HG03571 (cell line): ENCODE results near the gene DTX4.

Source experiments
- ATAC-seq: cut with Tn5 transposase; IDR thresholded peaks from one replicate; pipeline ENCODE4 v1.9.1; 2021; ENCODE audit not compliant: unreplicated experiment

Gene DTX4

DNA sequence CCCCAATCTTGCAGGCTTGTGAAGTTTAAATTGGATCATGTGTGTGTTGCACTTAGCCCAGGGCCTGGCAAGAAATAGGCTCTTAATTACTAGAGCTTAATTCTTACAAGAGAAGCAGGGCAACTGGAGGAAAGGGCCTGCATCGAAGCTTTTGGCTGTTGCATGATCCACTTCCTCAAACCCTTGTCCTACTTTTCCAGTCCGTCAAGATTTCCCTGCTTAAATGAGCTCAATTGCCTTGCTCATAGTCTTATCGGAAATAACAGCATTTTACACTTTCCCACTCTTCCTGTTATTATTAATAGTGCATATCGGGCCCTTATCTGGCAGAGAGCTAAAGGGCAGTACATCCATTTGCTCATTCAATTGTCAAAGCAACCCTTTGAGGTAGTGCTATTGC is 18.1 kb downstream of the DTX4 start:
- no peak for ATAC-seq

DNA sequence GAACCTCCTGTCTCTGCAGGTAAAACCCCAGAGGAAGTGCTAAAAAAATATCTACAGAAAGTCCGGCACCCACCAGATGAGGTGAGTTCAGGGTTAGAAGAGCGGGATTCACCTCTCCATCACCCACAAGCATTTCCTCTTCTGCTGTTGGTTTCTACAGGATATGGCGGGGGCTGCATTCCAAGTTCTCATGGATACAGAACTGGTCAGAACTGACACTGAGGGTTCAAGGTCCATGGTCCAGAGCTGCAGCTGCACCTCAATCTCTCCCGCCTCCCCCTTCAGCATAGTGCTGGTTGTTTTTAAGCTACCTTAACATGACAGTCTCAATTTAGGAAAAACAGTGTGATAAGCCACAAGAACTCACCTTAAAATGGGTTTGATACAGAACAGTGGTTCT is 19.2 kb downstream of the DTX4 start:
- no peak for ATAC-seq

DNA sequence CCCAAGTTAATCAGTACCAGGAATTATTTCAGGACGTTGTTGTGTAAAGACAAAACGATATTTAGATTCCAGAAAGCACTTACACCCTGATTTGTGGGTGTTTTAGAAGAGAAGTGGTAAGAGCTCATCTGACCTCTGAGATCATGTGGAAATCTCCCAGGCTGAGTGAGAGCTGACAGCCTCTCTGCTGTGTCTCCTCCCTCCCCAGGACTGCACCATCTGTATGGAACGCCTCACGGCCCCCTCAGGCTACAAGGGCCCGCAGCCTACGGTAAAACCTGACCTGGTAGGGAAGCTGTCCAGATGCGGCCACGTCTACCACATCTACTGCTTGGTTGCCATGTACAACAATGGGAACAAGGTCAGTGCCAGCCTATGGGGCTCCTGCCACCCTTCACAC is 20.0 kb downstream of the DTX4 start:
- ATAC-seq, result no peak

DNA sequence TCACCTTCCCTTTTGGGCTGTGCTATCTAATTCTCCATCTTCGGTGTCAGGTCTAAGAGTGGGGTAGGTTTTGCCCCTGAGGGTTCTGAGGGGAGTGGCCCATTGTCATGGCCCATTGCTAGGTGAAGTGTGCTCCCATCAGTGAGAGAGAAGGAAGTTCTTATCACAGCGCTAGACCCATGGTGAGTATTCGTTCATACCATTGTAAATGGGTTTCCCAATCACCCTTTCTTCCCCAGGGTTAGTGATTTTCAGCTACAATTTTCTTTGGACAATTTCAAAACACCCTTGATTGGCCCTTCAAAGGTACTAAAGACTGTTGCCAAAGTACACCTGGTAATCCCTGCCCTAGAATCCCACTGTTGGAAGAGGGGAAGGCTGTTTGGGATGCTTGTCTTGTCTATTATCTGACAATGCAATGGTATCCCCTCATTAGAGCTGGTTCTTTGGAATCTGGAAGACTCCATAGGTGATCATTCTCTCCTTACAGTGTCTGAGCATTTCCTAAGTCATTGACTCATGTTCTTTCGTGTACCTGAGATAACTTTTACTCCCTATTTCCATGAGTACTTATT is 20.6 kb downstream of the DTX4 start:
- ATAC-seq, result no peak

DNA sequence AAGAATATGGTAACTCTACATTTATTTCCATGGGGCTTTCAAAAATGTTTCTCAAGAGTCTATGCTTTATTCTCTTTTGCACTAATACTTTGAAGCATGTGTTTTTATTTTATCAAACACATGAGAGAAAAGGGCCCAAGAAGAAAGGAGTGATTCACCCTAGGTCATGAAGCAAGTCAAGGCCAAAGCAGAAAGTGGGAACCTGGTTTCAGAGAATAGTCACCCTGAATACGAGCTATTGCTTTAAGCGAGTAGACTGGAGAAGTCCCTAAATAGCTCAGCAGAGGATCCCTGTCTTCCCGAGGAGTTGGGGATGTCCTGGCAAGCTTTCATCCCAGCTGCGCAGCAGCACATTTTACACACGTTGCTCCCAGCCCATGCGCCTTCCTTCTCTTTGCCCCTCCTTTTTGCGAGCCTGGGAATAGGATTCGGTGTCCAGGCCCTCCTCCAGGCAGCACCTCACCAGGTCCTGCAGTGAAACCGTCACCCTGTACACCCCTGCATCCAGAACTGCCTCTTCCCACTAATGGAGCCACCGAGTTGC is 21.7 kb downstream of the DTX4 start:
- ATAC-seq, result no peak

DNA sequence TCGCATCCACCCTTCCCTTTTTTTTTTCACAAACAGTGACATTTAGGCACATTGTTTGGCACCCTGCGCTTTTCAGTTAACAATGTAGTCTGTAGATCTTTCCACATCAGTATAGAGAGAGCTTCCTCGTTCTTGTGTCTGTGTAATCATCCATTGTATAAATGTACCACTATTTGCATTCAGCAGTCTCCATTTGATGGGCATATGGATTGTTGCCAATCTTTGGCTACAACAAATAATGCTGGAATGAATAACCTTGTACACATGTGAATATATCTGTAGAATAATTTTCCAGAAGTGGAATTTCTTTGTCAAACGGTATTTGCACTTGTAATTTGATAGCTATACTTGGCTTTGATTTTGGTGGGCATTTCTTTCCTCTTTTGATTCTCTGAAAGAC is 23.7 kb downstream of the DTX4 start:
- no peak for ATAC-seq

DNA sequence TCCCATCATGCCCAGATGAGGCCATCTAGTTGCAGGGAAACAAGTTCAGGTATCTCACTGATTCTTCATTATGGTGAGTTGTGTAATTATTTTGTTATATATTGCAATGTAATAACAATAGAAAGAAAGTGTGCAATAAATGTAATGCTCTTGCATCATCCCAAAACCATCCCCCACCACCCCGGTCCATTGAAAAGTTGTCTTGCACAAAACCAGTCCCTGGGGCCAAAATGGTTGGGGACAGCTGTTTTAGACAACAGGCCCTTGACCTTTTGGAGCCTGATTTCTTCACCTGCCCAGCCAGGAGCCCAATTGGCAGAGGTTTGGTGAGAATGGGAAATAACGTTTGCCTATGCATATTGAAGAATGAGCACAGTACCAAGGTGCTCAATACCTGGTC is 24.8 kb downstream of the DTX4 start:
- ATAC-seq, result no peak

DNA sequence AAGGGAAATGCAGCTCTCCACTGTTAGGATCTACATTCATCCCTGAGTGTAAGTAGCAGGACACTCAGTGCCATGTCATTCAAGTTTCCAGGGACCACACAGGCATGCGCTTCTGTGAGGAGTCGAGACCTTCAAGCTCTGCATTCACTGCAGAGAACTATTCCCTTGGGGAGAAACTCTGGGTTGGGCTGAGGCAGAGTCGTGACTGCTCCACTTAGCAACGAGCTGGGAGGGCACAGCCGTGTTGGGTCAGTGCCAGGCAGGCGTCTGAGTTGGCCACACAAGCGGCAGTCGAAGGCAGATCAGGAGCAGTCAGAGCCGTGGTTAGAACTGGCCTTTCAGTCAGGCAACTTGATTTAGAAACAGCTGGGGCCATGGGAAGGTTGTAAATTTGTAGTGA is 26.1 kb downstream of the DTX4 start:
- ATAC-seq, result no peak

DNA sequence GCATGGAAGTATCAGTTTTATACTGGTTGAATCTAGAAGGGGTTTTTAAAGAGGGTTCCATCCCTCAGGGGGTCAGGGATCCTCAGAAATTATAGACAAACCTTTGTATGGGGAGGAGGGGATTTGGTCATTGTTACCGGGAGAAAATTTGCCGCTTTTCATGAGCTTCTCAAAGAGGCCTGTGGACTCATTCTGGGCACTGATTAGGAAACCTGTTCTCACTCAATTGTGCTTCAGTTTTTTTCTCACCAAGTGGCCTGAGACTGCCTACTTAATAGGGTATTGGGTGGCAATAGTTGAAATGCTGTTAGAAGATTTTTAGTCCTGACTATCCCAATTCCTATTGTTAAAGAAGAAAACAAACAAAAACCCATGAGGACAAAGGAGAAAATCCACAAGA is 26.8 kb downstream of the DTX4 start:
- no peak for ATAC-seq

DNA sequence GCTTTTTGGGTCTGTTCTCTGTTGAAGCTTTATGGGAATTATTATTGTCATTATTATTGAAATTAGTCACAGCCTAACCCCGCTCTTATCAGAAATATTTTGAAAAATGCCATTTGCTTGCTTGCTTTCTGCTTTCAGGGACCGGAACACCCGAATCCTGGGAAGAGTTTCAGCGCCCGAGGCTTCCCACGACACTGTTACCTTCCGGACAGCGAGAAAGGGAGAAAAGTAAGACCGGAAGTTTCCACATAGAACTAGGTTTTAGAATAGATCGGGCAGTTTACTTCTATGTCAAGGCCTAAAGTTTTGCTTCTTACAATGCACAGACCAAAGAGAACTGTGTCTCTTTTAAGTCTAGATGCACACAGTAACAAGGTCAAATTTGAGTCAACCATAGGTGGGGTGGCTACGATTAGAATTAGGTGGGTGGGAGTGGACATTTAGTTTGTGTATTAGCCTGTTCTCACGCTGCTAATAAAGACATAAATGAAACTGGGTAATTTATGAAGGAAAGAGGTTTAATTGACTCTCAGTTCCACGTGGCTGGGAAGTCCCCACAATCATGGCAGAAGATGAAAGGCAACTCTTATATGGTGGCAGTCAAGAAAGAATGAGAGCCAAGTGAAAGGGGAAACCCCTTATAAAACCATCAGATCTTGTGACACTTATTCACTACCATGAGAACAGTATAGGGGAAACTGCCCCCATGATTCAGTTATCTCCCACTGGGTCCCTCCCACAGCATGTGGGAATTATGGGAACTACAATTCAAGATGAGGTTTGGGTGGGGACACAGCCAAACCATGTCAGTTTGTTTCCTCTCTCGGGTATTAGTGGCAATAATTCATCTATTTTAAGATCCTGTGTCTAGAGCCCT is 27.9 kb downstream of the DTX4 start:
- ATAC-seq, result peak; percentile 65

DNA sequence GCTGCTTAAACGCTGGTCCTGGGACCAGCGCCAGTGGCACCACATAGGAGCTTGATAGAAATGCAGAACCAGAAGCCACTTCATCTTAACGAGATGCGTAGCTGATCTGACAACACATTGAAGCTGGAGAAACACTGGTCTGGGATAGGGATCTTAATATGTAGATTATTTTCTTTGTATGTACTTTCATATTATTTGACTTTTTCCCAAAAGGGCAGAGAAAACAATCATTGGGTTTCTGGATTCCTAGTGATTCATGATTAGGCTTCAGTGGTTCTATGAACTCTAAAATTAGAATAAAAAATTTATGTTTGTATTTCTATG is 28.5 kb downstream of the DTX4 start:
- ATAC-seq, result no peak

DNA sequence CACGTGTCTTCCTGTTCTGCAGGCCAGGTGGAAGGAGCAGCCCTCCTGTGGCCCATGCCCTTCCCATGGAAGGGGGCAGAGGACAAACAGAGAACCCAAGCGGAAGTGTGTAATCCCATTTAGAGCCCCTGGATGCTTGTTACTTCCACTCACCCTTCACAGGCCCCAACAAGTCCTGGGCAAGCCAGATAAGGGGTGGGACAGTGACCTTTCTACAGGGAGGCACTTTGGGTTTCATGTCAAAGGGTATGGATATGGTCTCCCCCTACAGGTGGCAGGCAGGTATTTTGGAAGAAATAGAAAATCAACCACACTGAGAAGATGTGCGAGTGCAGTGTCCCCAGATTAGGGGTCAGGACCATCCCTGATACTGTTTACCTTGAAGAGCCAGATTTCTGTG is 29.4 kb downstream of the DTX4 start:
- ATAC-seq, result no peak

DNA sequence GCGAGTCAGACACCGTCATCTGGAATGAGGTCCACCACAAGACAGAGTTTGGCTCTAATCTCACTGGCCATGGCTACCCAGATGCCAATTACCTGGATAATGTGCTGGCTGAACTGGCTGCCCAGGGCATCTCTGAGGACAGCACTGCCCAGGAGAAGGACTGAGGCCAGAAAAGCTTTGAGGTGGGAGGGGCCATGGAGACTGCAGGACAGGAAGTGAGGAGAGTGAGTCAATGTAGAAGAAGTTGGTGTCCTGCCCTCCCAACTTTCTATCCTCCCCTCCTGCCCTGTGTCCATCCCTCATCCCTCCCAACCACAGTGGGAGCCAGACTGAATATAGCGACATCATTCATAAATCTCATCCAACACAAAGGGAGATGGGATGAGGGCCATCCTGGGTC is 32.8 kb downstream of the DTX4 start:
- no peak for ATAC-seq

DNA sequence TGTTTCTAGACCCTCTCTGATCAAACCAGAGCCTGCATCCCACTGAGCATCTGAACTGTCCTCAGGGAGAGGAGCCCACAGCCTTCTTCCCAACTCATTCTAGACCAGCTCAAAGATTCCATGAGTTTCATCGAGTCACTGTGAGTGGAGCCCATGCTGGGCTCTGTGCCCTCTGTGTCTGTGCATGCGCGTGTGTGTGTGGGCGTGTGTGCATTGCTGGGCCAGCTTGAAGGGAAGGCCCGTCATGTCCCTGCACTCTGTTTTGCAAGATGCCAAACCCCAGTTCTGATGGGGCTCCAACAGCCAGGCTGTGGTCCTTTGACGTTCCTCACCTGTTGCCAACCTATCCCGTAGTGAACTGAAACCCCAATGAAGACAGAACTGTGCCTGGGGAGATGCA is 33.7 kb downstream of the DTX4 start:
- ATAC-seq, result no peak

DNA sequence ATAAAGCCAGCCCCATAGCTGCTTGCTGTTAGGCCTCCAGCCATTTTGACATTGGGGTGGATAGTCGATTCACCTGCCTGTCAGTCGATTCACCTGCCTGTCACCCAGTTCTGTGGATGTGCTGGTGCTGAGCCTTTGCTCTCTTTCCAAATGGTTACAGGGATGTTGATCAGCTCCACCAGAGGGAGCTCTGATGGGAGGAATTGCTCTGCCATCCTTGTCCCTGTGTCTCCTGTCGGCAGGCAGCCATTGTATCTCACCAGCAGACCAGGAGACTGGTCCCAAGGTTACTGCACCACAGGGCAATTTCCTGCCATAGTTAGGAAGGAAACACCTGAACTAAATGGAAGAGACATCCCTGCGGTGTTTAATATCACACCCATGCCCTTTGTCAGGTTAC is 34.7 kb downstream of the DTX4 start:
- ATAC-seq, result no peak

DNA sequence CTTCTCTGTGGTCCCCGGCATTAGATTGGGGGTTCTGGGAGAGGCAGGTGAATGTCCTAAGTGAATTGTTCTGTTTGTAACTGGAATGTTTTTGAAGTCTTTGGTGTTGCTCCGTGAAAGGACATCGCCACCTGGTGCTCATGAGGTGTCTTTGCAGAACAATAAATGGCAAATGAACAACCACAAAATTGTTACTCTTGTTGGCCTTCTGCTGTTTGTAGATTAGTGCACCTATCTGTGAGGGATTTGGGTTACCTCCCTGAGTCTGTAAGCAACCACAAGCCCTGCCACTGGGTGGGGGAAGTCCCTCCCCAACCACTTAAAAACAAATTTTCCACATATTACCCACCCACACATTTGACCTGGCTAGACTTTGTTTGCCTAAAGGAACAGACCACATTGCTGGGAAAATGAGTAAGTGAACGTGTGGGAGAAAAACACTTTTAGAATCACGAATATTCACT is 36.1 kb downstream of the DTX4 start:
- ATAC-seq, result peak; percentile 58

DNA sequence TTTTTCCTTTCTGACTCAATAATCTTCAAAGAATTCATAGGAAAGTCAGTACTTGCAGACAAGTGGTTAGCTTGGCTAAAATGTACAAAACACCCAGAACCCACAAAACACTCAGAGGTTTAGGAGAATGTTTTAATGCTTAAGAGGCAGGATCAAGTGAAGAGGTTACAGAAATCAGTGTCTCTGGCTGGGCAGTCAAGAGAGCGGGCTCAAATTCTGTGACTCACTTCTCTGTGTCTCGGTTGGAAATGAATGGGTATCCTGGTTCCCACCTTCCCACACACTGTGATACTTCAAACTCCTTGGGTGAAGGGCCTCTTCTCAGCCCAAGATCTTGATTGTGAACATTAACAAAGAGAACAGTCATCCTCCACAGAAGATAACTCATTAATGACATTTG is 37.0 kb downstream of the DTX4 start:
- no peak for ATAC-seq

DNA sequence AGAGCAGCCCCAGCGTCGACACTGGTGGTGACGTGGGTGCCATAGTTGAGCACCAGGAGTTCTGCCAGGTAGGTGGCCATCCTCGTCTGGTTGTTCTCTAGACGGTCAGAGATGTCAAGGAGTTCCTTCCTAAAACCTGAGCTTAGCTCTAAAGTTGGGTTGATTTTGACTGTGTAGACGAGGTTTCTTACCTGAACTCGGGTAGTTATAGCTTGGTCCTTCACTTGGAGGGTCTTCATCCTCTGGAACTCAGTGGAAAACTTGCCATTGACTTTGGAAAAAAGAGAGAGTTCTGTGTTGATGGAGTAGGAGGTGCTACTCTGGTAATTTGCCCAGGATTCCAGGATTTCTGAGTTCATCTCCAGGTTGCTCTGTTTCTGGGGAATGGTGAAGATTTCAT is 40.3 kb downstream of the DTX4 start:
- ATAC-seq, result no peak

DNA sequence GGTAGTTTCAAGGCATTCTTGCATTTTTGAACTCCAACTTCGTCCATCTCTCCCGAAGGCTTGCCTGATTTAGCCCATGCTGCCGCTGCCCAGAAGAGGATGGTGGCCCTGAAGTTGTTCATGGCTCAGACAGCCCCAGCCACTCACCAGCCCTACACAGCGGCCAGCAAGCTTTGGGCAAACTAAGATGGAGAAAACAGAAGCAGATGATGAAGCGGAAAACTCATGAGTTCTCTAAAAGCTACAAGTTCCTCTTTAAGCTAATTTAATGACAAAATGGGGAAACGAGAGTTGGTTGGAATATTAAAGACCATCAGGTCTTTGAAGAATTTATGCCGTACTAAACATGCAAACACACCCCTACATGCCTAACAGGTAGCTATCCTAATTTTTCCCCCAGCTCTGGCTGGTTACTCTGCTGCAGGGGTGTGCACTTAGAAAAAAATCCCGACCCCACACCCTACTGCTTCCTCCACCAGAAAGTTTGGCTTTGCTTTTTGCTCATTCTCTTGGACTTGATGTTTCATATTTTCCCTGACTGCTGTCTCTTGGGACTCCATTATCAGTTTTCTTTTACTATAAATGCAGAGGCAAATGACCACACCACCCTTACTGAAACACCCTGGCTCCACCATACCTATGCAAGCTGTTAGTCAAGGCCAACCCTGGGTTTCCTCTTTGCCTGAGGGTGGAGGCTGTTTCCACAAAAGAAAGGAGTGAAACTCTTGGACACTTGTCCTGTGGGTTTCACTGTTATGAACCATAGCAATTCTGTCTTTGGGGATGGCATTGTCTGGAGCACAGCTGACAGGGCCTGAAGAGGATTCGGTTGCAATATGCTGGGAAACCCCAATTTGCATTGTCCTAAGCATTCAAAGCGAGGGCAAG is 41.1 kb downstream of the DTX4 start, which contains the start of gene MPEG1:
Gene MPEG1 (minus strand): TSS at position 184 of the 888 bp plus-strand sequence. CDS start 62 bp downstream, at position 122.
- ATAC-seq, result no peak

DNA sequence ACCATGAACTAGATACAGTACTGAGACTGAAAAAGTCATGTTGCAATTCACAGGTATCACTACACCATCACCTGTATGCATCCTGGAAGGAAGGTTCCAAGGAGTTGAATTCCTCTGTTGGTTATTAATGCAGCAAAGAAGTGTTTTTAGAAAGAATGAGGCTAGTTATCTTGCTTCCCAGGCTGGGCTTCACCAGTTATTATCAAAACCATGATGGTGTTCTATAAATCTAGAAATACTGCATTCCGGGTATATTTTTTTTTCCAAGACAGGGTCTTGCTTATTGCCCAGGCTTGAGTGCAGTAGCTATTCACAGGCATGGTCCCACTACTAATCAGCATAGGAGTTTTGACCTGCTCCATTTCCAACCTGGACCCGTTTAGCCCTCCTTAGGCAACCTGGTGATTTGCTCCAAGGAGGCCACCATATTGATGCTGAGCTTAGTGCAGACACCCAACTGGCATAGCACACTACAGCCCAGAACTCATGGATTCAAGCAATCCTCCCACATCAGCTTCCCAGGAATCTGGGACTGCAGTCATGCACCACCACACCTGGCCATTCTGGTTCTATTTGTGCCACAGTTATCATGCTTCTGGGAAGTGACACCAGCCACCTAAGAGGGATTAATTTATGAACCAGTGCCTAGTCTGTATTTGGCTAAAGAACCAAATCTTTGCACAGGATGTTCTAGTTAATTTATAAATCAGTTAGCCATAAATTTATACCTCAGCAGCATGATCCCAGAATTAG is 42.4 kb downstream of the DTX4 start:
- ATAC-seq, result no peak
